Measurements from ENCODE around the gene SIN3A. TPM values are rescaled to one million over a fixed set of nuclear protein-coding genes. Genes with fewer than 3 reads are reported as not detected.

Gene SIN3A
- total RNA-seq, 2 experiments from 2014 or later = 67.5 to 72.4 TPM

- Mint-ChIP-seq H3K4me3 (no peak overlapping the region), H3K4me1 (ENCODE audit: low read depth) (peaks cover 6% of the 10 kb centered on the region)
These were observed 96.1 kb downstream of the SIN3A start for GRCh38 chr15:75355369-75355768.

GRCh38 chr15:75354454-75354853, 97.0 kb downstream of the SIN3A start:
- no peak for ATAC-seq
- intact Hi-C loops (cut with micrococcal nuclease) = no loop called here
- H3K4me3 Mint-ChIP-seq = no peak overlapping the region
- no peak for TF ChIP-seq CTCF (IDR thresholded peaks at IDR 0.05)
- H3K36me3 Mint-ChIP-seq (ENCODE audit: low read depth) = peaks cover 20% of the 10 kb centered on the region
- peaks cover 15% of the 10 kb centered on the region for H3K4me1 Mint-ChIP-seq (ENCODE audit: low read depth)
- H3K27ac Mint-ChIP-seq = no peak overlapping the region
- no peaks in the 10 kb centered on the region for H3K27me3 Mint-ChIP-seq
- DNase-seq = no peak
- CTCF ChIA-PET = interaction anchor here (5.8 kb wide), 1 partner anchor 14 kb away, joined by 31 read pairs; the partner anchor contains the start of gene MAN2C1
- peaks cover 13% of the 10 kb centered on the region for H3K9me3 Mint-ChIP-seq
- POLR2A ChIA-PET = interaction anchor here (0.7 to 11.3 kb wide), 3 partner anchors 14 to 286 kb away, joined by 4 to 81 read pairs (median 4); partner anchors contain the start of genes IMP3 and MAN2C1

More at GRCh38 chr15:75355369-75355768, 96.1 kb downstream of the SIN3A start:
- ATAC-seq (no peak), DNase-seq (no peak)
- H3K9me3 Mint-ChIP-seq = peaks cover 5% of the 10 kb centered on the region
- TF ChIP-seq CTCF (IDR thresholded peaks at IDR 0.05) = no peak
- no peak overlapping the region for H3K27ac Mint-ChIP-seq
- POLR2A ChIA-PET = interaction anchor here (0.7 to 11.3 kb wide), 2 partner anchors 13 to 285 kb away, joined by 4 to 81 read pairs; partner anchors contain the start of genes IMP3 and MAN2C1
- no peaks in the 10 kb centered on the region for H3K27me3 Mint-ChIP-seq
- peaks cover 13% of the 10 kb centered on the region for H3K36me3 Mint-ChIP-seq (ENCODE audit: low read depth)
- intact Hi-C loops (cut with micrococcal nuclease) = no loop called here
- CTCF ChIA-PET = interaction anchor here (5.8 kb wide), 1 partner anchor 13 kb away, joined by 31 read pairs; the partner anchor contains the start of gene MAN2C1

GRCh38 chr15:75353604-75354003, 97.9 kb downstream of the SIN3A start:
- ChIA-PET POLR2A (interaction anchor here (1.2 to 11.3 kb wide), 3 partner anchors 9 to 17 kb away, joined by 4 to 81 read pairs (median 5); partner anchors contain the start of gene MAN2C1), CTCF (interaction anchor here (5.8 kb wide), 1 partner anchor 14 kb away, joined by 31 read pairs; the partner anchor contains the start of gene MAN2C1)
- Mint-ChIP-seq H3K4me1 (ENCODE audit: low read depth) (peaks cover 19% of the 10 kb centered on the region), H3K27ac (no peak overlapping the region), H3K4me3 (no peak overlapping the region), H3K9me3 (peaks cover 16% of the 10 kb centered on the region), H3K27me3 (no peaks in the 10 kb centered on the region), H3K36me3 (ENCODE audit: low read depth) (peaks cover 26% of the 10 kb centered on the region)
- intact Hi-C loops (cut with micrococcal nuclease) = no loop called here
- ATAC-seq = no peak
- no peak for DNase-seq
- no peak for TF ChIP-seq CTCF (IDR thresholded peaks at IDR 0.05)

GRCh38 chr15:75352186-75353080, 99.1 kb downstream of the SIN3A start:
- Mint-ChIP-seq H3K4me3 (no peak overlapping the region), H3K36me3 (ENCODE audit: low read depth) (peaks cover 25% of the 10 kb centered on the region), H3K4me1 (ENCODE audit: low read depth) (peaks cover 21% of the 10 kb centered on the region), H3K27me3 (no peaks in the 10 kb centered on the region), H3K9me3 (peaks cover 18% of the 10 kb centered on the region), H3K27ac (no peak overlapping the region)
- intact Hi-C loops (cut with micrococcal nuclease) = no loop called here
- no peak for ATAC-seq
- CTCF ChIA-PET = interaction anchor here (5.8 kb wide), 1 partner anchor 16 kb away, joined by 31 read pairs; the partner anchor contains the start of gene MAN2C1
- POLR2A ChIA-PET = interaction anchor here (1.2 to 11.3 kb wide), 2 partner anchors 10 to 16 kb away, joined by 5 to 81 read pairs; partner anchors contain the start of gene MAN2C1
- no peak for TF ChIP-seq CTCF (IDR thresholded peaks at IDR 0.05)
- DNase-seq = no peak
